NAMALWA (cell line): Measurements from ENCODE around the gene MAP3K13.
A peak's percentile ranks its signal among the peaks of the same experiment; 100 is the strongest.

Source experiments
- DNase-seq: peaks from one replicate; pipeline ENCODE4 v3.0.0-alpha.2; 2015; ENCODE audit warnings: low spot score

The MAP3K13 gene

DNA sequence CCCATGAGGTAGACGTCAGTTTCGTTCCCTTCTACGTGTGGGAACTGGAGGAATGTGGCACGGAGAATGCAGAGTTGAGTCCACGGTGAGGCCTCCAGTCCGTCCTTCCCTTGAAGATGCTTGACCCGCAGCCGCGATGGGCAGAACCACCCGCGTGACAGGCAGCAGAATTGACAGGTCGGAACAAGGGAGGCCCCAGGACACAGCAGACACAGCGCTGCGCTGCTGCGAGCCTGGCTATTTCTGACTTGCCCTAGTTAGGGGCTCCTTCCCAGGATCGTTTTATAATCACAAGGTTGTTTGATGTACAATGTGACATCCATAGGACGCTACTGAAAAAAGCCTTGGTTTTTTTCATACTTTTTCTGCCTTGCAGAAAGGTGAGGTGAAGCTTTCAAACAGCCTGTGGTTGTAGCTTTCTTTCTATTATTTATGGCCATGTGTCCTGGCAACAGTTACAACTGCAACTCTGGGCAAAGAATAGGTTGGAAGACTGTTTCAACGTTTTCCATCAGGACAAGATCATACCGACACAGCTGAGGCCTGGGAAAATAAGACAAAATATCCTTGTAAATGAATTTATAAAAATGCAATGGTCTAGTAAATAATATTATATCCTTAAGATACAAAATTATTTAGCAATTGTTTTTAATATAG is 145.5 kb downstream of the MAP3K13 start:
- no peak for DNase-seq

DNA sequence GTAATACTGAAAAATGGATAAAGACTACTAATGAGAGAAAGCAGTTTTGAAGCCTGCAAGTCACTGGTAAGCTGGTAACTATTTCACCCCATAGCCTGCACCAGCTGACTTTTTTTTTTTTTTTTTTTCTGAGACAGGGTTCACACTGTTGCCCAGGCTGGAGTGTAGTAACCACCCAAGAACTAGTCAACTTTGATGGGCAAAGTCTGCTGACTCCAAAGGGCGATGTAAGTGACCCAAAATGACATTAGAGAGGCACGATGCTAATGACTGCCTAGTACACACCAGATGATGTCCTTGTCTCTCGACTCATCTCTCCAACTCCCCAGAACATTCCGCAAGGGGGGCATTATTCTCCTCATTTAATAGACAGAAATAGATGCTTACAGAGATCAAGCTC is 148.8 kb downstream of the MAP3K13 start:
- DNase-seq: no peak

DNA sequence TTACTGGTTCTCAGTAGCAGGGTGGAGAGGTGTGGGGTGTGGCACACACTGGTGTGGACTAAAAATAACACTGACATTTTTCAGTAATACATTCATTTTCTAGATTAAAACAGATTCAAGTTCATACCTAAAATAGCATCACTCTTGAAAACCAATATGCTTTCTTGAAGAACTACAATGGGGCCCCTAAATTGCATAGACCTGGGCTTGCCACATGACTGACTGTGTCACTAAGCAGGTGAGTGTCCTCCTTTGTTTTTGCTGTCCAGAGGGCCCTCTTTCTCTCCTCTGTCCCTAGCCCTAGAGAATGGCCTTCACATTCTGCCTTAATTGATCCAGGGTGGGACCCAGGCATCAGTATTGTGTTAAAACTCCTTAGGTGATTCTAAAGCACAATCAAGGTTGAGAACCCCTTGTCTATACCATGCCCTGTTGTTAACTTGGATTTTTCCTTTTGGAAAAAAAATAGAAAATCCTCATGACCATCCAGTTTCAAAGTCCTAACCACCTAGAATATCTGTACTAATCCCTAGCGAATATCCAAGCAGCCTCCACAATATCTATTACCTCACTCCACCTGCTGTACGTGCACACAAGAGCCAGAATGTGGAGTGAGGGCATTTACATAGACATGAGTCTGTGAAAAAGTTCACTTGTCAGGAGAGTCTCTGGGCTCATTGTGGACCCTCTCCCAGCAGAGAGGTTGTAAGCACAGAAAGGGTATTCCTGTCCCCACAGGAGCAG is 154.6 kb downstream of the MAP3K13 start:
- DNase-seq: no peak

DNA sequence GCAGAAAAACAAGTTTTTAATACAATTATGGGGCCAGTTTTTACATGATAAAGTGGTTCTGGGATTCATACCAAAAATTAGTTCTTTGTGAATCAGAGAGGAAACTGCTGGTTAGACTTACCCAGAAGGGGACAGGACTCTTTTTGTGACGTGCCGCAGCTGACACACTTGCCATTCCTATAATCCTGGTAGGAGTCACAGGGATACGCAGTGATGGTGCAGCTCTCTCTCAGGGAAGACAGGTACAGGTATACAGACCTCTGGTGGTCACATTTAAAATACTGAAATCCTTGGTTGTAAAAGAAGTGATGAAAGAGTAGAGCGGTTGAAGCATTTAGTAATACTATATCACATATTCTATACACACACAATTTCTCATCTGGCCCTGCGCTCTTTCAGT is 156.1 kb downstream of the MAP3K13 start:
- no peak for DNase-seq

DNA sequence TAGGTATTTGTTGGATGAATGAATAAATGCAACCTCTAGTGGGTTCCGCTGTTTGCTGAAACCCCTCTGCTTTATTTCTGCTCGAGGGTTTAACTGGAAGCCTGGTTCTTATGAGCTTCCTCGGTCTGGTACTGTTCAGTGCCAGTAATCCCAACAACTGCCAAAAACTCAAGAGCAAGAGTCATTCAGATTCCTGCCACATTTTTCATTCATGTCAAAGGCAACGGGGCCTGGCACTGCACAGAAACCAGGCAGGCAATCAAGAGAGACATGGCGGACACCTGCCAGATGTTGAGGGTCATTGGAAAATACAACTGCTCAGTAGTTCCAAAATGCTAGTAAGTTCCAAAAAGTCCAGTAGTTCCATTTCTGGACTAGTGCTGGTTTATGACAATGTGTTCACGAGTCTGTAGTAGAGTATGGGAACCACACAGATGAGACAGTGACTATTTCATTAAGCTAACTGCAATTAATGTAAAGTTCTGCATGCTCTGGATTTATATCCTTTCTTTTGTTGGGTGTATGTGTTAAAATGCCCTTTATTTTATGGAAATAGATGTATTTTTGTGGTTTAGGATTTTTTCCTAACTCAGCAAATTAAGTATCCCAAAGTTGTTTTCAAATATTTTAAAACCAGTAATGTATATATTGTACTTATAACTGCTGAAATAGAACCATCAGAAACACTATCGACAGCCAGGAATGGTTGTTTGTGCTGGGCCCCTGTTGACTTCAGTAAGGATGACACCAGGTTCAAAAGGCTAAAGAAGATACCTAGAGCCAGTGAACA is 158.6 kb downstream of the MAP3K13 start:
- no peak for DNase-seq

DNA sequence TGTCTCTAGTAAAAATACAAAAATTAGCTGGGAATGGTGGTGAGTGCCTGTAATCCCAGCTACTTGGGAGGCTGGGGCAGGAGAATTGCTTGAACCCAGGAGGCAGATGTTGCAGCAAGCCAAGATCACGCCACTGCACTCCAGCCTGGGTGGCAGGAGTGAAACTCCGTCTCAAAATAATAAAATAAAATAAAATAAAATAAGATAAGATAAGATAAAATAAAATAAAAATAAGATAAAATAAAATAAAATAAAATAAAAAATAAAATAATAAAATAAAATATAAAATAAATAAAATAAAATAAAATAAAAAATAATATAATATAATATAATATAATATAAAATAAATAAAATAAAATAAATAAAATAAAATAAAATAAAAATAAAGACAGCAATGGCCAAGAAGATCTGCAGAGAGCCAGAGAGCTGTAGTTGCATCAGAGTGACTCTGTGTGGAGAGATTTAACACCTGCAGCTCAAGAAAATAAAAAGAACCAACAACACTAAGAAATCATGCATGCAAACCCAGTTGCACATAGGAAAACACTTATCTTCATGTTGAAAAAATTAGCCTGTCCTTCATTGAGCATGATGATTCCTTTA is 163.5 kb downstream of the MAP3K13 start:
- DNase-seq: no peak

DNA sequence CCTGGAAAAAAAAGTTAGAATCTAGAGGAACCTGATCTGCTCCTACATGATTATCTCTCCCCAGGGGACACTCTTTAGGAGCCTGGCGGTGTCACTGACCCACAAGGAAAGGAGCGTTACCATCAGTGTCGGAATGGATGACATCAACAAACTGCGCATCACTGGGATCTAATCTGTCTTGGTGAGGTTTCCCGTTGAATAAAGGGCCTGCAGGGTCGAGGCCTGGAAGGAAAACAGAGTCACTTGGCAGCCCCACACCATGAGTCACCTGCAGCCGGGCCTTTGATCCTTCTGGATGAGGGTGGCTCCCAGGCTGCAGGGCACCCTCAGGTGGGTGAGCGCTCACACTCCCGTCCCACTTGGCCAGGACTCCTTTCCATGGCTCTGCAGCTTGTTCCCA is 164.4 kb downstream of the MAP3K13 start:
- DNase-seq: no peak

DNA sequence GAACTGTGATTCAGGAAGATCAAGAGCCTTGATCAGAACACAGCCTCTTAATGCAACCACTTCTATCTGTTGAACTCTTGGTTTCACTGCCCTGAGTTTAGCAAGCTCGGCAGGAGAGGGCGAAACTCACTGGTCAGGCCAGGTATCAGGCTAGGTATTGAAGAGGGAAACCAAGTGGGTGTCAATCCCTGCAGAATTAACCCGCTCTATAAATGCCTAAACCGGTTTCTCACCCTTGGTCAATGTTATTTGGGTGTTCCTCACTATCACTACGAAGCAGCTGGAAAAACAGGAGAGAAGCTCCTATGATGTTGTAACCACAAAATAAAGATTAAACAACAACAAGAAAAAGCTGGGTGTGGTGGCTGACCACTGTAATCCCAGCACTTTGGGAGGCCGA is 165.6 kb downstream of the MAP3K13 start:
- no peak for DNase-seq

DNA sequence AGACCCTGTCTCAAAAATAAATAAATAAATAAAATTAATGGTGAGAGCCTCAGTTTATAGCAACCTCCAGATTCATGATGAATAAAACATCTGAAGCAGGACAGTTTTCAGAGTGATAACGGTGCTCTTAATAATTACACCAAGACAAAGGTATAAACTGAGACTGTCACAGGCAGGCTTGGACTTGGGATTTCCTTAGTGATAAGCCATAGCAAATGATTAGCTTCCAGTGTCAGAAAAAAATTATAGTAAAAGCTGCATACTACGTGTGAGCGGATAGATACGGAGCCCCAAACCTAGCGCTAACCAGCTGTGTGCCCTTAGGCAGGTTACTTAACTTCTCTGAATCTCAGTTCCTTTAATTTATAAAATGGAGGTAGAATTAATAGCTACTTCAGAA is 167.9 kb downstream of the MAP3K13 start:
- no peak for DNase-seq

DNA sequence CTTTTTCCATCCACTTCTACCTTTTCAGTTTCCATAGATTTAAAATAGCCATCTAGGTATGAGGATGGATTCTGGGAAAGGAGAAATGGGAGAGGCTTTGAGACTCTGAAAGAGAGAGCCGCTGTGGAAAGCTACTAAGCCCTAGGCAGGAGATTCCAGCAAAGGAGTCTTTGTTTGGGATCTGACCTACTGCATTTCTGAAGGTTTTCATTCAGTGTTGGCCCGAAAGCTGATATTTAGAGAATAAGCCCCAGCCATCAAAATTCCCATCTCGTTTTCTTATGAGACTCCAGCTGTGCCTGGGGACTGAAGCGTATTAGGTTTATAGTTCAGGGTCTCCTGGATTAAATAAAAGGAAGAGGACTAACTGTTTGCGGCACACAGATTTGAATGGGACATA is 170.0 kb downstream of the MAP3K13 start:
- DNase-seq: no peak

DNA sequence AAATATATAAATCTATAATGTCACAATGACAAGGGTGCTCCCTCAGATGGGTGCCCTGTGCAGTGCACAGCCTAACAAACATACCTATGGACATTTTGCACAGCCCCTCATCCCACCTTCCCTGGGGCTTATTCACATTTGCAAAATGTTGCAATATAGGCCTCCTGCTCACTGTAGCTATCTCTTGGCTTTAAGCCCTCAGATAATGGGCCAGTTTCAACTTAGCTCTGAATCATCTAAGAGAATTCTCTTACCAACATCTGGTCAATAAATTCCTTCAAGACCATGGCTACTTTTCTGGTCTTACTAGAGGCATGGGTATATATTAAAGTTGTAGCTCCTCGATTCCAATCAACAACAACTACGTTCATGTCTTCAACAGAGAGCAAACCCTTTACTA is 171.6 kb downstream of the MAP3K13 start:
- no peak for DNase-seq

DNA sequence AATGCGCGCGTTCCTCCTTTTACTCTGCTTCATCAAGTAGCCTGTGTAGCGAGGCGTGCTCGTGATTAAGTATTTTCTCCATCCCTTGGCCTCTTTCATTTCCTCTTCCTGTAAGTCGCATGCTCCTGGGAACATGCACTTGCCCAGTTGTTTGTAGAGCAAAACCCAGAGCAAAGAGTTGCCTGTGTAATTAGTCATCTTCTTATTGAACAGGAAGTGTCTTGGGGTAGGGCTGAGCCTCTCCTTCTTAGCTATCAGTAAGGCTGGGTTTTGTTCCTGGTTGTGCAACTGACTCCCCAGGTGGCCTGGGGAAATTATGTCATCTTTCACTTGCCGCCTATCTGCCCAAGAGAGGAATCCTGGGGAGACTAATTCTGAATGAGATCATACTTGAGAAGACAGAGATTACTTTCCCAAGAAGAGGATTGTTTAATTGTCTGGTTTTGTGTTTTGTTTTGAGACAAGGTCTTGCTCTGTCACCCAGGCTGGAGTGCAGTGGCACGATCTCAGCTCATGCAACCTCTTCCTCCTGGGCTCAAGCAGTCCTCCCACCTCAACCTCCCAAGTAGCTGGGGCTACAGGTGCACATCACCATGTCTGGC is 174.5 kb downstream of the MAP3K13 start:
- peak; percentile 82 for DNase-seq
